ENCODE measurements around the gene SLC6A6. TPM values are rescaled to one million over a fixed set of nuclear protein-coding genes. Genes with fewer than 3 reads are reported as not detected.

Gene SLC6A6
- total RNA-seq, 2 donors from 2014 or later = 43.1 to 56.5 TPM

- Mint-ChIP-seq H3K27ac (no peak overlapping the region), H3K4me3 (no peak overlapping the region), H3K36me3 (ENCODE audit: low read depth) (peaks cover 31% of the 10 kb centered on the region), H3K9me3 (no peaks in the 10 kb centered on the region), H3K4me1 (no peaks in the 10 kb centered on the region), H3K27me3 (ENCODE audit: insufficient read depth) (no peaks in the 10 kb centered on the region)
- TF ChIP-seq, protein P1, sequence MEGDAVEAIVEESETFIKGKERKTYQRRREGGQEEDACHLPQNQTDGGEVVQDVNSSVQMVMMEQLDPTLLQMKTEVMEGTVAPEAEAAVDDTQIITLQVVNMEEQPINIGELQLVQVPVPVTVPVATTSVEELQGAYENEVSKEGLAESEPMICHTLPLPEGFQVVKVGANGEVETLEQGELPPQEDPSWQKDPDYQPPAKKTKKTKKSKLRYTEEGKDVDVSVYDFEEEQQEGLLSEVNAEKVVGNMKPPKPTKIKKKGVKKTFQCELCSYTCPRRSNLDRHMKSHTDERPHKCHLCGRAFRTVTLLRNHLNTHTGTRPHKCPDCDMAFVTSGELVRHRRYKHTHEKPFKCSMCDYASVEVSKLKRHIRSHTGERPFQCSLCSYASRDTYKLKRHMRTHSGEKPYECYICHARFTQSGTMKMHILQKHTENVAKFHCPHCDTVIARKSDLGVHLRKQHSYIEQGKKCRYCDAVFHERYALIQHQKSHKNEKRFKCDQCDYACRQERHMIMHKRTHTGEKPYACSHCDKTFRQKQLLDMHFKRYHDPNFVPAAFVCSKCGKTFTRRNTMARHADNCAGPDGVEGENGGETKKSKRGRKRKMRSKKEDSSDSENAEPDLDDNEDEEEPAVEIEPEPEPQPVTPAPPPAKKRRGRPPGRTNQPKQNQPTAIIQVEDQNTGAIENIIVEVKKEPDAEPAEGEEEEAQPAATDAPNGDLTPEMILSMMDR (conservative IDR thresholded peaks at IDR 0.05) = no peak
- 94% methylated on average over 5 of the region's 5 CpGs for WGBS, 2 experiments (ENCODE audit: insufficient coverage in 1 of 2, insufficient read length in 1 of 2)
- H3K36me3 ChIP-seq (ENCODE audit: control insufficient read depth, insufficient read depth, low read length) = peaks cover 28% of the 10 kb centered on the region
- H3K27ac ChIP-seq (ENCODE audit: low read depth, low read length) = no peak overlapping the region
- H3K4me3 ChIP-seq (ENCODE audit: low read length) = no peak overlapping the region
- H3K27me3 ChIP-seq (ENCODE audit: control insufficient read depth, insufficient read depth, low read length, poor library complexity, severe bottlenecking) = no peaks in the 10 kb centered on the region
- no peaks in the 10 kb centered on the region for H3K9me3 ChIP-seq (ENCODE audit: control insufficient read depth, low read length)
- DNase-seq = no peak
- H3K9ac ChIP-seq (ENCODE audit: extremely low read depth, low read length, poor library complexity, severe bottlenecking) = no peak overlapping the region
- no peaks in the 10 kb centered on the region for H3K4me1 ChIP-seq (ENCODE audit: control insufficient read depth, insufficient read depth, low read length)
These were observed 84.1 kb downstream of the SLC6A6 start for GRCh38 chr3:14486460-14486859.

DNA sequence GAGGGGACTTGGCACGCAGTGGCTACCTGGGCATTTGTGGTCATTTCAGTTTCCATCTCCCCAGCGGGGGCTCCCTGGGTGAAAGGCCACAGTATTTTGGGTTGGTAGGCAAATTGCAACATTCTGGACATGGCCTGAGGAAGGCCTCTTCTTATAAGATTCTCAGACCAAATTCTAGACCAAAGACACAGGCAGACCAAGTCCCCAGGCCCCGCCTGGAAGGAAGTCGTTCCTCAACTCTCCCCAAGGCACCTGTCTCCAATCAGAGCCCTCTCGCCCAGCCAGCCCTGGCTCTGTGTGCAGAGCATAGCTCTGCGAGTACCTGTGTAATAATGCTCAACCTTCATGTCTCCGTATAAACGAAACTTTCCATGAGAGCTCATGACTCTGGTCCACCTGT is 84.7 kb downstream of the SLC6A6 start:
- no peaks in the 10 kb centered on the region for H3K9me3 ChIP-seq (ENCODE audit: control insufficient read depth, low read length)
- 93% methylated on average over 4 to 8 of the region's 8 CpGs for WGBS, 2 experiments (ENCODE audit: insufficient coverage in 1 of 2, insufficient read length in 1 of 2)
- H3K27me3 Mint-ChIP-seq (ENCODE audit: insufficient read depth) = no peaks in the 10 kb centered on the region
- no peaks in the 10 kb centered on the region for H3K4me1 ChIP-seq (ENCODE audit: control insufficient read depth, insufficient read depth, low read length)
- TF ChIP-seq, protein P1 (conservative IDR thresholded peaks at IDR 0.05) = no peak
- H3K4me3 Mint-ChIP-seq = no peak overlapping the region
- no peaks in the 10 kb centered on the region for H3K4me1 Mint-ChIP-seq
- no peak overlapping the region for H3K9ac ChIP-seq (ENCODE audit: extremely low read depth, low read length, poor library complexity, severe bottlenecking)
- no peaks in the 10 kb centered on the region for H3K27me3 ChIP-seq (ENCODE audit: control insufficient read depth, insufficient read depth, low read length, poor library complexity, severe bottlenecking)
- H3K36me3 Mint-ChIP-seq (ENCODE audit: low read depth) = peaks cover 31% of the 10 kb centered on the region
- no peak overlapping the region for H3K27ac Mint-ChIP-seq
- H3K9me3 Mint-ChIP-seq = no peaks in the 10 kb centered on the region
- peaks cover 21% of the 10 kb centered on the region for H3K36me3 ChIP-seq (ENCODE audit: control insufficient read depth, insufficient read depth, low read length)
- DNase-seq = no peak
- no peak overlapping the region for H3K27ac ChIP-seq (ENCODE audit: low read depth, low read length)
- H3K4me3 ChIP-seq (ENCODE audit: low read length) = no peak overlapping the region

DNA sequence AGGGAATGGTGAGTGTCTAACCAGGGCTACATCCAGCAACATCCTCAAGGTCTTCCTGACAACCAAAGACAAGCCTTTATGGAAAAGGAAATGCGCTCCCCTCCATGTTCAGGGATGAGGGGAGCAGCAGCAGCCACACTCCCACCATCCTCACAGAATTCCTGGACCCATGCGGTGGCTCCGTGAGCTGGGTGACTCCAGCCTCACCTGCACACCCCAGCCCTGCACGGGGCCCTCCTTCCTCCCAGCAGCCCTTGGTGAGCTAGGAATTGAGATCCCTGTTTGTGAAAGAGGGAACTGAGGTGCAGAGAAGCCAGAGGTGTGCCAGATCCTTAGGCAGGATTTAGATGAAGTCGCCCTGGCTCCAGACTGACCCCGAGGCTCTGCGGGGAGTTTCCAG is 85.4 kb downstream of the SLC6A6 start:
- Histone ChIP-seq H3K4me1 (ENCODE audit: control insufficient read depth, insufficient read depth, low read length) (no peaks in the 10 kb centered on the region), H3K27me3 (ENCODE audit: control insufficient read depth, insufficient read depth, low read length, poor library complexity, severe bottlenecking) (no peaks in the 10 kb centered on the region), H3K9ac (ENCODE audit: extremely low read depth, low read length, poor library complexity, severe bottlenecking) (no peak overlapping the region), H3K4me3 (ENCODE audit: low read length) (no peak overlapping the region), H3K9me3 (ENCODE audit: control insufficient read depth, low read length) (no peaks in the 10 kb centered on the region), H3K27ac (ENCODE audit: low read depth, low read length) (no peak overlapping the region), H3K36me3 (ENCODE audit: control insufficient read depth, insufficient read depth, low read length) (peaks cover 18% of the 10 kb centered on the region)
- peaks cover 31% of the 10 kb centered on the region for H3K36me3 Mint-ChIP-seq (ENCODE audit: low read depth)
- H3K27me3 Mint-ChIP-seq (ENCODE audit: insufficient read depth) = no peaks in the 10 kb centered on the region
- no peaks in the 10 kb centered on the region for H3K4me1 Mint-ChIP-seq
- TF ChIP-seq, protein P1 (conservative IDR thresholded peaks at IDR 0.05) = no peak
- no peaks in the 10 kb centered on the region for H3K9me3 Mint-ChIP-seq
- 92 to 100% methylated on average over 3 to 7 of the region's 7 CpGs for WGBS, 2 experiments (ENCODE audit: insufficient coverage in 1 of 2, insufficient read length in 1 of 2)
- DNase-seq = no peak
- no peak overlapping the region for H3K4me3 Mint-ChIP-seq
- no peak overlapping the region for H3K27ac Mint-ChIP-seq

Measured in endodermal cell (in vitro differentiated cells).